Occipital lobe (tissue), 2 donors: ENCODE measurements around the gene GRHL1. TPM values are rescaled to one million over a fixed set of nuclear protein-coding genes. Genes with fewer than 3 reads are reported as not detected.
"Not testable (repeated sequence)": the region's sequence is repeated elsewhere in the genome, so short reads cannot be mapped to it uniquely, and the experiment has no call there.

Experiments used
- DNase-seq: peaks from one replicate; lab custom pipeline; 2025; lab: John Stamatoyannopoulos, UW
- total RNA-seq: library from RNA; depleted of rRNA; stranded (reverse); fragments of >200 nt; gene quantifications from one replicate; pipeline ENCODE4 v1.2.3, GENCODE V29; 2014

GRHL1 gene
- 4.1 TPM for total RNA-seq

GRCh38 chr2:9951522-9952285, at the start of gene GRHL1:
TSS of gene GRHL1 (plus strand) at chr2:9951693. CDS start at chr2:9951834, 141 bp downstream.
- peak; percentile 93 for DNase-seq

DNA sequence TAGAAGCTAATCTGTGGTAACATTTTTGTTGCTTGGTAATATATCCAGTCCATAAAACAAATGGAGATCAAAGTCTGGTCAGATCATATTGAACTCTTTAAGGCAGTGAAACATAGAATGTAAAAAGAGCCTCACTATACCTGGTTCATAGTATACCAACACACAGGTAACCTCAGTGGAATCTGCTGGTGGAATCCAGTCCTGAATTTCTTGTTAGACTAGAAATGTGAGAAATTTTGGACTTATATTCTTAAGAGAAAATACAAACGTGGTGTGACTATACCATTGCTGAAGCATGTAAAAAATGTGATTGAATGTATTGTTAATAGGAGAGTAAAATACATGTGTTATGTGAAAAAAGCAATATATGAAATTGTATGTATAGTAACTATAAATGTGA, 46.1 kb upstream of the GRHL1 start:
- no peak for DNase-seq

GRCh38 chr2:9907402-9907801, 44.1 kb upstream of the GRHL1 start:
- no peak for DNase-seq

GRCh38 chr2:9908639-9909038, 42.9 kb upstream of the GRHL1 start:
- DNase-seq: no peak

DNA sequence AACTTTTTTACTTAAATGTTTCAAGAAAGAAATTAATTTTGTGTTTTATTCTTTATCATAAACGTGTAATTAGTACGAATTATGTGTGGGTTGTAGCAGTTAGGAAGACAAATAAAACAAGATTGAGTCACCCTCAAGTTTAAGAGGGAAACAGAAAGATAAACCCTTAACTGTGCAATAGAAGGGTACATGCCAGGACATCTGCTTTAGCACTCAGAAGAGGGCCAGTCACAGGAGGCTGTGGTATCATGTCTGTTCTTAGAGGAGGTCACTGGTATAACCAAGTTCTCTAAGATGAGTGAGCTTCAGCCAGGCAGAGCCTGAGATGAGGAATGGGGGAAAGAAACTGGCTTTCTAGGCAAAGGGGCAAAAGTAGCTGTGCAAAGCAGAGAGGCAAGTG, 42.4 kb upstream of the GRHL1 start:
- DNase-seq: no peak

GRCh38 chr2:9910699-9911098, 40.8 kb upstream of the GRHL1 start:
- no peak for DNase-seq

DNA sequence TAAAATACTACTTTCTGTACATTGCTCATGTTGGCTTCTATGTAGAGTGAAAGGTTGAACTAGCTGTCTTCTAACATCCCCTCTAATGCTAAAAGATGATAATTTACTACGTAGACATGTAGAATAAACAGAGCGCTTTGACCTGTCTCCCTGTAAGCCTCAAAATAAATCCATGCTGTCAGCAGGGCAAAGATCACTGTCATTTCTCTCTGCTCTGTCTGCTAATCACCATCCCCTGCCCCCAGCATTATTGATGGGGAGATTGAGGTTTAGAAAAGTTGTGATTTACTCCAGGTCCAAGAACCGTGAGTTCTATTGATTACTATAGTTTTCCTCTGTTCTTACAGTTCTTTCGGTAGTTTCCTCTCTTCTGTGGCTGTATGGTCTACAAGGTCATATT, 39.0 kb upstream of the GRHL1 start:
- DNase-seq: no peak

- DNase-seq: no peak
These were observed 37.0 kb upstream of the GRHL1 start for GRCh38 chr2:9914384-9915065.

GRCh38 chr2:9918275-9918674, 33.2 kb upstream of the GRHL1 start:
- no peak for DNase-seq

DNA sequence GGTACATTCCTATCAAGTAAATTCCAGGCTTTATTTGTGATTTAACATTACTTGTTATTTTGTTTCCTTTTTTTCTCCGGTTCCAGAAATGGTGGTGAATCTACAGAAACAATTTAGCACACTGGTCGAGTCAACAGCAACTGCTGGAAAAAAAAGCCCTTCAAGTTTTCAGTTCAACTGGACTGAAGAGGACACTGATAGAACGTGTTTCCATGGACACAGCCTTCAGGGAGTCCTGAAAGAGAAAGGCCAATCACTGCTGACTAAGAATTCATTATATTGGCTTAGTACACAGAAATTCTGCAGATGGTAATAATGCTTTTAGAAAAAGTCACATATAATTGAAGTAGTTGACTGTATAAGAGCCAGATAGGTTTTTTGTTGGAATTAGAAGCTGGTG, 32.0 kb upstream of the GRHL1 start:
- DNase-seq: no peak

DNA sequence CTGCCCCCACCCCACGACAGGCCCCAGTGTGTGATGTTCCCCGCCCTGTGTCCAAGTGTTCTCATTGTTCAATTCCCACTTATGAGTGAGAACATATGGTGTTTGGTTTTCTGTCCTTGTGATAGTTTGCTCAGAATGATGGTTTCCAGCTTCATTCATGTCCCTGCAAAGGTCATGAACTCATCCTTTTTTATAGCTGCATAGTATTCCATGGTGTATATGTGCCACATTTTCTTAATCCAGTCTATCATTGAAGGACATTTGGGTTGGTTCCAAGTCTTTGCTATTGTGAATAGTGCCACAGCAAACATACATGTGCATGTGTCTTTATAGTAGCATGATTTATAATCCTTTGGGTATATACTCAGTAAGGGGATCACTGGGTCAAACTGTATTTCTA, 24.5 kb upstream of the GRHL1 start:
- not testable (repeated sequence) for DNase-seq

DNA sequence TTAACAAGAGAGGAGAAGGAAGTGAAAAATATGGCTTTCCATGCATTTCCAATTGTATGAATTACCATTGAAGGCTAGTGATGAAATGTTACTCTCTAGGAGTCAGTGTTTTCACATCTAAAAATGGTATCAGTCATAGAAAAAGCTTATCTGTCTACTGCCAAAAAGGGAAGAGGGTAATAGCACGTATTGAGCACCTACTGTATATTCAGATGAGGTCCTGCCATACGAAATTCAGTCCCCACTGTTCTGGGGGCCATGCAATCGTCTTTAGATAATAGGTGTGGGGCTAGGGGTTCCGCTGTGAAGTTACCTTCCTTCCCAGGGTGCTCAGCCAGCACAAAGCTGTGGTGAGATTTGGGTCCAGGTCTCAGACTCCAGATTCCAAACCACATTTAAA, 14.2 kb upstream of the GRHL1 start:
- no peak for DNase-seq

DNA sequence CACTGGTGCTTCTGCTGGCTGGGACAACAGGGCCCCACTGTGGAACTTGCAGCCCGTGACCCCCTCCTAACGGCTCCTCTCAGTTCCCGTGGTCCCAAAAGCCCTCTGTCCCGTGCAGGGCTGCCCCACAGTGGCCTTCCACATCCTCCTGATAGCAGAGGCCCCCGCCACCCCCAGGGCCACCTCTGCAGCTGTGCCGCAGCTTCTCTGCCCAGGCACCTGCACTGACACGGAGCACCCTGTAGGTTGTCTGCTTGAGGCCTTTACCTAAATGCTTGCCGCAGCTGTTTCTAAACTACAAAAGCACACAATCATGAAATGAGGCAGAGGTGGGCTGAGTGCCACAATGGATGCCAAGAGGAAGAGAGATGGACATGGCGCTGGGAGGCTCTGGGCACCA, 13.5 kb upstream of the GRHL1 start:
- no peak for DNase-seq

DNA sequence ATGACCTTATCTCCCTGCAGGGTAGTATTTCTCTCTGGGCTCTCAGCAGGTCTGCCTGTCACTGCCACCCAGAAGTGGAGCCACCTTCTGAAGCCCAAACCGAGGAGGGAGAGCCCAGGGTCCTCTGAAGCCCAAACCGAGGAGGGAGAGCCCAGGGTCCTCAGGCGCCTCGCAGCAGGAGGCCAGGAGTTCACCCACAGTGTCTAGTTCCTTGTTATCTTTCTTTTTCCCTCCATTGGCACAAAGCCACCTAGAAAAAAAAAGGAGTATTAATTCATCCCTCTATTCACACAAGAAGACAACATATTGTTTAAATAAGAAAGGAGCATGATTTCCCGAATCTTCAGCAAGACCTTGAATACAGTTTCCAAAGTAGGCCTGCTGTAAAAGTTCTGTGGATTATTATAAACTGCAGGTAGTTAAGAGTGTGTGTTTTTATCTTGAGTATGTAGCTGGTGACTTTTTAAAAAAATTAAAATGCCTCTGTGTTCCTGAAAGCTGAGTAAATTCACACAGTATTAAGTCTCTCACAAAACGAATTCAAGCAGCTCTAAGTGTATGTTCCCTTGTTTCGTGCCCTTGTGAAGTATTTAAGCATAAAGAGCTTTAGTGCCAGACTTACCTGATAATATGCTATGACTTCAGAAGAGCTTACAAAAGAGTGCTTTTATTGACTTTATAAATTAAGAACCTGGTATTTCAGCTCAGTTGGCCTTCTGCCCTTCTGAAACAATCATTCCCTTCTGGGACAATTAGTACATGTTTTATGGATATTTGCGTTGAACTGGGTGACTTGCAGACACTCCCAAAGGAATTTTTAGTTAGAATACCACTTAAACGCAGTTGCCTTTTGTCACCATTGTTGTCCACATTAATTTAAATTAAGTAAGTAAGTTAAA, 11.7 kb upstream of the GRHL1 start:
- no peak for DNase-seq

GRCh38 chr2:9941196-9941995, 10.1 kb upstream of the GRHL1 start:
- DNase-seq: no peak

- DNase-seq: no peak
These were observed 9.5 kb upstream of the GRHL1 start for GRCh38 chr2:9941996-9942390.

GRCh38 chr2:9944330-9944758, 7.1 kb upstream of the GRHL1 start:
- DNase-seq: no peak

- no peak for DNase-seq
These were observed 5.9 kb upstream of the GRHL1 start for GRCh38 chr2:9945596-9945995.

GRCh38 chr2:9946076-9946475, 5.4 kb upstream of the GRHL1 start:
- no peak for DNase-seq

GRCh38 chr2:9946818-9947217, 4.7 kb upstream of the GRHL1 start:
- DNase-seq: no peak

DNA sequence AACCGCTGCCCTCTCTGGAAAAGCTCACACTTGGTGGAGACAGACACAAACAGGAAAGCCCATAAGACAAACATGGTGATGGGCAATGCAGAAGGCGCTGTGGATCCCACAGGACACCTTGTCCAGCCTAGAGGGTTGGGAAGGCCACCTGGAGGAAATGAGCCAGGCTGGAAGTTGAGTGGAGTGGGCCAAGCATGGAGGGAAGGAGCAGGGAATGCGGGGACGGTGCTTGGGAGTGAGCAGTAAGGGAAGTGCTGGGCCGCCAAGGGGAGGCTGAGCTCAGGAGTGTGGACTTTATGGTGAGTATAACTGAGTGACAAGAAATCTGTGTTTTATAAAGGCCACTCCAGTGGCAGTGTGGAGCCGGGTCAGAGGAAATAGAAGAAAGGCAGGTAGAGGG, 2.8 kb upstream of the GRHL1 start:
- DNase-seq: no peak
